GM10248 (cell line): ENCODE data around the gene OBSCN.
"Not testable (repeated sequence)": the region's sequence is repeated elsewhere in the genome, so short reads cannot be mapped to it uniquely, and the experiment has no call there.

Experiments used
- CTCF ChIA-PET: fragments of 300-600 bp; sonication (Branson Sonifier 250); formaldehyde crosslinking; extraction: SDS; loops from one replicate; lab custom pipeline; 2021; ENCODE audit warnings: antibody characterized with exemption; lab: Yijun Ruan, JAX
- POLR2A ChIA-PET: fragments of 350-650 bp; sonication (Branson Sonifier 250); formaldehyde crosslinking; extraction: SDS; loops from one replicate; lab custom pipeline; 2020; ENCODE audit warnings: antibody characterized with exemption; lab: Yijun Ruan, JAX
- DNase-seq: peaks from one replicate; pipeline ENCODE4 v3.0.0; 2012; ENCODE audit errors: extremely low spot score
- CTCF ChIP-seq: IDR thresholded peaks from 2 replicates; pipeline ENCODE4 v1.5.1; 2012; ENCODE audit warnings: mild to moderate bottlenecking, low read depth; ENCODE audit errors: extremely low read depth, missing control alignments, control extremely low read depth

The OBSCN gene

GRCh38 chr1:228181645-228182034, 26.2 kb upstream of the OBSCN start:
- no peak for TF ChIP-seq CTCF
- DNase-seq: no peak
- POLR2A ChIA-PET: interaction anchor here (0.6 kb wide), 1 partner anchor 14 kb away, joined by 4 read pairs; no protein-coding TSS in a partner anchor
- CTCF ChIA-PET: interaction anchor here (1.1 kb wide), 1 partner anchor 32 kb away, joined by 4 read pairs; no protein-coding TSS in a partner anchor

DNA sequence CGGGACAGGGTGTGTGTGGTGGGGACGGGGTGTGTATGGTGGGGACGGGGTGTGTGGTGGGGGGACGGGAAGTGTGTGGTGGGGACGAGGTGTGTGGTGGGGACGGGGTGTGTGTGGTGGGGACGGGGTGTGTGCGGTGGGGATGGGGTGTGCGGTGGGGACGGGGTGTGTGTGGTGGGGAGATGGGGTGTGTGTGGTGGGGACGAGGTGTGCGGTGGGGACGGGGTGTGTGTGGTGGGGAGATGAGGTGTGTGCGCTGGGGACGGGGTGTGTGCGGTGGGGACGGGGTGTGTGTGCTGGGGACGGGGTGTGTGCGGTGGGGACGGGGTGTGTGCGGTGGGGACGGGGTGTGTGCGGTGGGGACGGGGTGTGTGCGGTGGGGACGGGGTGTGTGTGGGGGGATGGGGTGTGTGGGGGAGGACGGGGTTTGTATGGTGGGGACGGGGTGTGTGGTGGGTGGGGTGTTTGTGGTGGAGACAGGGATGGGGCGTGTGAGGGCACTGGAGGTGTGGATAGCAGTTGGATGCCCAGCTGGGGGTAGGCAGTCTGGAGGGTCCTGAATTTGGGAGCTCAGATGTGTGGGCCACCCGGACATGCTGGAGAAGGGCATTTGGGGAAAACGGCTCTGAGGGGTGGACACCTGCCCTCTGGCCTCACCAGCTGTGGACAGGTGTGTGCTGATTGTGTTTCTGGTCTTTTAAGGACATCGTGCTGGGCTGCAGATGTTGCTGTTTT, 25.4 kb upstream of the OBSCN start:
- TF ChIP-seq CTCF: no peak
- CTCF ChIA-PET: interaction anchor here (1.1 kb wide), 1 partner anchor 31 kb away, joined by 4 read pairs; no protein-coding TSS in a partner anchor
- POLR2A ChIA-PET: no interaction called here
- no peak for DNase-seq

DNA sequence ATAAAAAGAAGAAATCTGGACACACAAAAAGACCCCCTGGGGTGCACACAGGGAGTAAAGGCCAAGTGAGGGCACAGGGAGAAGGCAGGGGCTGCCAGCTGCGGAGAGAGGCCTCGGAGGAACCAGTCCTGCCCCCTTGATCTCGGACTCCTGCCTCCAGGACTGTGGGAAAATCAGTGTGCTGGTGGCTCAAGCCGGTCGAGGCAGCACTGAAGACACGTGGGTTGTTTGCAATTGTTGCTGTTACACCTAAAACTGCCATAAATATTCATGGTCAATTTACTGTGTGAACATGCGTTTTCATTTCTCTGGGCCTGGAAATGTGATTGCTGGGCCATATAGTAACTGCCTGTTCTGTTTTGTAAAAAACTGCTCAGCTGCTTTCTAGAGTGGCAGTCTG, 23.7 kb upstream of the OBSCN start:
- CTCF ChIA-PET: no interaction called here
- POLR2A ChIA-PET: no interaction called here
- TF ChIP-seq CTCF: no peak
- DNase-seq: no peak

DNA sequence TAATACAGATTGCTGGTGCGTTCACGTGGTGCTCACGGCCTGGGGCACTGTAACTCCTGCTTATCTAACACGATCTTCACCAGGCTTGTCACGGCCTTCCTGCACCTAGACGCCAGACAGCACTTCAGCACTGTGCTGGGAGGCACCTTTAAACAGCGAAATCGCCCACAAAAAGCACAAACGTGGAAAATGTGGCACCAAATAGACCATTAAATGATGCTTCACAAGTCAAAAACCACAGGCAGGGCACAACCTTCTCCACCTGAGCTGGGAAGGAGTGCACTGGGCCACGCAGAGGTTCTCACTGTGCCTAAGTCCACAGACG, 22.2 kb upstream of the OBSCN start:
- no peak for TF ChIP-seq CTCF
- no peak for DNase-seq
- ChIA-PET CTCF (no interaction called here), POLR2A (no interaction called here)

DNA sequence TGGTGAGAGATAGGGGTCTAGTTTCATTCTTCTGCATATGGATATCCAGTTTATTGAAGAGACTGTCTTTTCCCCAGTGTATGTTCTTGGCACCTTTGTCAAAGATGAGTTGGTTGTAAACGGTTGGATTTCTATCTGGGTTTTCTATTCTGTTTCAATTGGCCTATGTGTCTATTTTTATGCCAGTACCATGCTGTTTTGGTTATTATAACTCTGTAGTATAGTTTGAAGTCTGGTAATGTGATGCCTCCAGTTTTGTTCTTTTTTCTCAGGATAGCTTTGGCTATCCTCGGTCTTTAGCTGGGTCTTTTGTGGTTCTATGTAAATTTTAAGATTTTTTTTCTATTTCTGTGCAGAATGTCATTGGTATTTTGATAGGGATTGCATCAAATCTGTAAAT, 19.6 kb upstream of the OBSCN start:
- CTCF ChIA-PET: interaction anchor here (1.4 to 1.6 kb wide), 2 partner anchors 9 to 13 kb away, joined by 3 to 4 read pairs; no protein-coding TSS in a partner anchor
- DNase-seq, POLR2A ChIA-PET: not testable (repeated sequence)

DNA sequence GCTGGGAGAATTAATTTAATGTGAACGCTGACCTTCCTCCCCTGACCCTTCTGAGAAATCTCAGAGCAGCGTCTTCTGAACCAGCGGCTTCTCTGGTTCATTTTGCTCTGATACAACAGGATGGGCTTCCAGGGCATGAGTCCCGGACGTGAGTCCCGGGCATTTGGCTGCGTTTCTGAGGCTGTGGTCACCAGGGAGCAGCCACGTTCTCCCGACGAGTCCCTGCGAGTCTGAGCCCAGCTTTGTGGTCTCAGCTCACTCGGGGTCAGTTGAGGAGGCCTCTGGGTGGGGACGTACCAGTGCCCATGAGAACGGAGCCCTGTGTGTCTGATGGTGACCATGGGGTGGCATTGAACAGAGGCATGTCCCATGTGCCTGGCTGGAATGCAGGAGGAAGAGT, 17.7 kb upstream of the OBSCN start:
- no peak for DNase-seq
- ChIA-PET POLR2A (no interaction called here), CTCF (interaction anchor here (1.4 kb wide), 1 partner anchor 59 kb away, joined by 4 read pairs; no protein-coding TSS in a partner anchor)
- no peak for TF ChIP-seq CTCF

GRCh38 chr1:228190778-228191177, 17.1 kb upstream of the OBSCN start:
- ChIA-PET POLR2A (no interaction called here), CTCF (interaction anchor here (1.0 to 1.4 kb wide), 2 partner anchors 23 to 60 kb away, joined by 3 to 4 read pairs; no protein-coding TSS in a partner anchor)
- no peak for DNase-seq
- no peak for TF ChIP-seq CTCF
